Loucy (cell line): ENCODE results near the gene FBXW12.

Experiments used
- H2AFZ ChIP-seq: fragments of 200-600 bp; sonication (generic); 2 replicates; pipeline ENCODE4 v1.6.0; 2016; ENCODE audit warnings: antibody characterized with exemption, mild to moderate bottlenecking, low read length, moderate library complexity
- H3F3A ChIP-seq: fragments of 200-600 bp; 2 replicates; pipeline ENCODE4 v1.6.0; 2016; ENCODE audit warnings: antibody characterized with exemption, low read depth, mild to moderate bottlenecking
- H3K27me3 ChIP-seq: fragments of 200-600 bp; sonication (generic); 2 replicates; pipeline ENCODE4 v1.6.1; 2014; ENCODE audit warnings: low read length, mild to moderate bottlenecking; ENCODE audit not compliant: insufficient read depth, poor library complexity, severe bottlenecking
- H3K36me3 ChIP-seq: fragments of 200-600 bp; sonication (generic); 2 replicates; pipeline ENCODE4 v1.6.1; 2016; ENCODE audit warnings: low read length; ENCODE audit not compliant: insufficient read depth
- H3K4me1 ChIP-seq: fragments of 200-600 bp; sonication (generic); 2 replicates; pipeline ENCODE4 v1.5.1; 2014; ENCODE audit warnings: low read length, mild to moderate bottlenecking; ENCODE audit not compliant: insufficient read depth, poor library complexity, severe bottlenecking
- H3K4me2 ChIP-seq: fragments of 200-600 bp; sonication (generic); 2 replicates; pipeline ENCODE4 v1.6.0; 2014; ENCODE audit warnings: antibody characterized with exemption, low read length, low read depth, mild to moderate bottlenecking; ENCODE audit not compliant: poor library complexity, severe bottlenecking
- H3K4me3 ChIP-seq: fragments of 200-600 bp; sonication (generic); 2 replicates; pipeline ENCODE4 v1.5.1; 2014; ENCODE audit warnings: low read length, mild to moderate bottlenecking, mixed read lengths; ENCODE audit not compliant: poor library complexity, severe bottlenecking
- H3K79me2 ChIP-seq: fragments of 200-600 bp; sonication (generic); 2 replicates; pipeline ENCODE4 v1.6.1; 2014; ENCODE audit warnings: low read length; ENCODE audit not compliant: insufficient read depth
- H3K9ac ChIP-seq: fragments of 200-600 bp; sonication (generic); 2 replicates; pipeline ENCODE4 v1.6.0; 2014; ENCODE audit warnings: mild to moderate bottlenecking, low read depth, low read length, moderate library complexity; ENCODE audit not compliant: poor library complexity, severe bottlenecking
- H3K9me2 ChIP-seq: fragments of 200-600 bp; sonication (generic); replicated peaks from 2 replicates; pipeline ENCODE4 v1.6.1; 2016; ENCODE audit warnings: low read depth, low read length, mixed read lengths
- H3K9me3 ChIP-seq: fragments of 200-600 bp; sonication (generic); 2 replicates; pipeline ENCODE4 v1.6.1; 2014; ENCODE audit warnings: mild to moderate bottlenecking, antibody characterized with exemption, low read length, low read depth; ENCODE audit not compliant: insufficient read depth
- H4K20me1 ChIP-seq: fragments of 200-600 bp; sonication (generic); 2 replicates; pipeline ENCODE4 v1.6.0; 2014; ENCODE audit warnings: antibody characterized with exemption, low read length, mild to moderate bottlenecking; ENCODE audit not compliant: insufficient read depth, poor library complexity, severe bottlenecking
- EZH2phosphoT487 ChIP-seq: fragments of 200-600 bp; IDR thresholded peaks from 2 replicates; pipeline ENCODE4 v1.6.1; 2018; ENCODE audit warnings: antibody characterized with exemption, mild to moderate bottlenecking, moderate library complexity, borderline replicate concordance
- TF ChIP-seq, protein P1 (sequence below): fragments of 200-600 bp; sonication (generic); conservative IDR thresholded peaks from 2 replicates; pipeline ENCODE4 v1.5.1; 2014; ENCODE audit warnings: mild to moderate bottlenecking, antibody characterized with exemption, low read length

FBXW12 gene

DNA sequence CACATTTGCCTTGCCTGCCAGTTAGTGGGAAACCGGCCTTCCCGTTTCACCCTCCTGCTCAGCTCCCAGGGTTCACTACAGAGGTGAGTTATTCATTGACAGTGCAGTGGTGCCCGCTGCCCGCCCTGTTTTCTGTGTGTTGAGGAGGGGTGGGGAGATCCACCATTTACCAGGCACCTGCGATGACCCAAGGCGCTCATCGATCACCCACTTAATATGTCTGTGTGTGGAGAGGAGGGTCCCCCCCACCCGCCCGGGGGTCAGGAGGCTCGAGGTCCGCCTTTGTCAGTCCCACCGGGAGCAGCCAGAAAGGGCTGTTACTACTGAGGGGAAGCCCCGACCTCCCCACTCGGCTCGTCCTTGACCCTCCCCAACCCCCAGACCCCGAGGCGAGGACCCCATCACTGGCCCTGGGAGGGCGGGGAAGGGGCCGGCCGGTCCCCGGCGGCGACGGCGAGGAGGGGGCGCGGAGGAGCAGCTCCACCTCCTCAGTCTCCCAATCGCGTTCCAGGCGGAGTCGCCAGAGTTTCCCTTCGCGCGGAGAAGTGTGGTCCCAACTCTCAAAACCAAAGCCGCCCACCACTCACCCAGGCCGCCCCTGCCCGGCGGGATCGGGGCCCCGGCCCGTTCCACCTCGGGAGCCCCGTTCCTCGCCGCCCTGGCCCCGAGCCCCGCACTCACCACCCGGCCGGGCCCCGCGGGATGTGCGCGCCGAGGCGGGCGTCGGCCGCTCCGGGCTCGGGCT, 56.7 kb downstream of the FBXW12 start:
- Histone ChIP-seq H2AFZ (peak overlapping the region; percentile 62), H3K79me2 (peaks cover 59% of the 10 kb centered on the region), H3K9me3 (no peaks in the 10 kb centered on the region), H3K4me3 (peak overlapping the region; percentile 78), H3F3A (no peaks in the 10 kb centered on the region), H3K4me2 (peak overlapping the region; percentile 96), H3K9ac (peak overlapping the region; percentile 82), H3K27me3 (no peaks in the 10 kb centered on the region), H3K9me2 (no peaks in the 10 kb centered on the region), H4K20me1 (peaks cover 20% of the 10 kb centered on the region), H3K4me1 (peaks cover 46% of the 10 kb centered on the region), H3K36me3 (no peaks in the 10 kb centered on the region)
- no peak for TF ChIP-seq EZH2phosphoT487
- TF ChIP-seq, protein P1, sequence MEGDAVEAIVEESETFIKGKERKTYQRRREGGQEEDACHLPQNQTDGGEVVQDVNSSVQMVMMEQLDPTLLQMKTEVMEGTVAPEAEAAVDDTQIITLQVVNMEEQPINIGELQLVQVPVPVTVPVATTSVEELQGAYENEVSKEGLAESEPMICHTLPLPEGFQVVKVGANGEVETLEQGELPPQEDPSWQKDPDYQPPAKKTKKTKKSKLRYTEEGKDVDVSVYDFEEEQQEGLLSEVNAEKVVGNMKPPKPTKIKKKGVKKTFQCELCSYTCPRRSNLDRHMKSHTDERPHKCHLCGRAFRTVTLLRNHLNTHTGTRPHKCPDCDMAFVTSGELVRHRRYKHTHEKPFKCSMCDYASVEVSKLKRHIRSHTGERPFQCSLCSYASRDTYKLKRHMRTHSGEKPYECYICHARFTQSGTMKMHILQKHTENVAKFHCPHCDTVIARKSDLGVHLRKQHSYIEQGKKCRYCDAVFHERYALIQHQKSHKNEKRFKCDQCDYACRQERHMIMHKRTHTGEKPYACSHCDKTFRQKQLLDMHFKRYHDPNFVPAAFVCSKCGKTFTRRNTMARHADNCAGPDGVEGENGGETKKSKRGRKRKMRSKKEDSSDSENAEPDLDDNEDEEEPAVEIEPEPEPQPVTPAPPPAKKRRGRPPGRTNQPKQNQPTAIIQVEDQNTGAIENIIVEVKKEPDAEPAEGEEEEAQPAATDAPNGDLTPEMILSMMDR: no peak

DNA sequence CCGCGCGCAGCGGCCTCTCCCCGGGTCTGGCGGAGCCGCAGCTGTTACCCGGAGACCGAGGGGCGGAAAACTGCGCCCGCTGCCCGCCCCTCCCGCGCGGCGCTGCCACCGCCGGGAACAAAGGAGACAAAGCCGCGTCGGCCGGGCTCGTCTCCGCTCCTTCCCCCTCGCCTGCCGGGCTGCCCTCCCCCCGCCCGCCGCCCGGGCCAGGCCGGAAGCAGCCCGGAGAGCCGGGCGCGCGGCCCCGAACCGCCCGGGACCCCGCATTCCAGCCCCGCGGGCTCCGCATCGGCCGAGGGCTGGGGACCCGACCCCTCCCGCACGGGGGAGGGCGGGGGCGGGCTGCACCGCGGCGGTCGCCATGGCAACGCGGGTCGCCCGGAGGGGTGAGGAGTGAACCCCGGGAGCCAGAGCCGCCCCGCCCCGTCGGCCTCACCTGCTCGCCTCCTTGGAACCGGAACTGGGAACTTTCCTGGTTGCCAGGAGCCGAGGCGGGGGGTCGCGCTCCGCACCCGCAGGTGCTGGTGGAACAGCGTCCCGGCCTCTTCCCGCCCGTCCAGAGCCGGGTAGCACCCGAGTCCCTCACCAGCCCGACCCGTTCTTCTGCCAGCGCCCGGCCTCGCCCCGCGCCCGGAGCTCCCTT, 57.4 kb downstream of the FBXW12 start:
- Histone ChIP-seq H3K9me3 (no peaks in the 10 kb centered on the region), H3K4me1 (peaks cover 46% of the 10 kb centered on the region), H3K36me3 (no peaks in the 10 kb centered on the region), H3K4me2 (peak overlapping the region; percentile 96), H3K9ac (peak overlapping the region; percentile 82), H3K27me3 (no peaks in the 10 kb centered on the region), H3K4me3 (peak overlapping the region; percentile 78), H3K79me2 (peaks cover 54% of the 10 kb centered on the region), H3F3A (no peaks in the 10 kb centered on the region), H3K9me2 (no peaks in the 10 kb centered on the region), H4K20me1 (peaks cover 18% of the 10 kb centered on the region), H2AFZ (peak overlapping the region; percentile 62)
- no peak for TF ChIP-seq EZH2phosphoT487
- TF ChIP-seq, protein P1: no peak

DNA sequence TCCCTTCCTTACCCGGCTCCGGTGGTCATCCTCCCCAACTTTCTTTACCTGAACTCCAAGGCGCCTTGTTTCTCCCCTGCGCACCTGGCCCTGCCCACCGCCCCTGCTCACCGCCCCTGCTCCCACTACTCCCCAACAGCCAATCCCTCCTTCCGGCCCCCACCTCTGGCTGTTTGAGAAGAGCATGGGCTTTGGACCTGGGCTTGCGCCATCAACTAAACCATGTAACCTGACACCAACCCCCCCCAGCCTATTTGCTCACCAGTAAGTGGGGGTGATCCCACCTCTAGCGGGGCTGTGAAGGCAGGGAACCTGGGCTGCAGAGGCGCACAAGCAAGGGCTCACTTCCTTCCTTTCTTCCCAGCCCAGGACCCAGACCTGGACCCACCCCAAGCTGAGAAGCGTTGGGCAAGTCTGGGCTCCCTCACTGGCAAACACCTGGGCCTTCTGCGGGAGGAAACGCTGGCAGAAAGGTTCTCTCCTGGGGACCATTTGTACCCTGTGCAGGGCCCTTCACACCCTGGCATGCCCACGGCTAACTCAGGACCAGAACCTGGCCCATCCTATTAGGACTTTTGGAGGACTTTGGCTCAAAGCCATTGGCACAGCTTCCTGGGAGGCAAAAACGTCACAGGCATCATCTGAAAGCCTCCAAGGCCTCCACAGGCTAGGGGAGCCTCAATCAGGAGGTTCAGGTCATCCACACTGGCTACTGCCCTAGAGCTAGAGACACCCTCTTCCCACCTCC, 58.1 kb downstream of the FBXW12 start, which contains the start of gene PLXNB1:
TSS of gene PLXNB1 (minus strand) at position 127 of the 748 bp plus-strand sequence. CDS start 5,475 bp downstream, outside the sequence.
- Histone ChIP-seq H3K79me2 (peaks cover 48% of the 10 kb centered on the region), H3K9ac (peak within 1 kb of the TSS; percentile 82), H3K4me3 (peak within 1 kb of the TSS; percentile 78), H3K9me2 (no peaks in the 10 kb centered on the region), H3K9me3 (no peaks in the 10 kb centered on the region), H2AFZ (peak within 1 kb of the TSS; percentile 62), H3K27me3 (no peaks in the 10 kb centered on the region), H3K36me3 (no peaks in the 10 kb centered on the region), H3K4me1 (peaks cover 41% of the 10 kb centered on the region), H3F3A (no peaks in the 10 kb centered on the region), H3K4me2 (peak within 1 kb of the TSS; percentile 96), H4K20me1 (peaks cover 18% of the 10 kb centered on the region)
- no peak for TF ChIP-seq EZH2phosphoT487
- TF ChIP-seq, protein P1: no peak
